CD4-positive, alpha-beta T cell treated with Interleukin-6 at 100 ng/mL for 8 hours (primary cell): Measurements from ENCODE around the gene RNFT2.

Source experiments
- DNase-seq: peaks from one replicate; pipeline ENCODE4 v3.0.0-alpha.2; 2020; ENCODE audit warnings: mixed read lengths, low spot score

The RNFT2 gene, protein sequence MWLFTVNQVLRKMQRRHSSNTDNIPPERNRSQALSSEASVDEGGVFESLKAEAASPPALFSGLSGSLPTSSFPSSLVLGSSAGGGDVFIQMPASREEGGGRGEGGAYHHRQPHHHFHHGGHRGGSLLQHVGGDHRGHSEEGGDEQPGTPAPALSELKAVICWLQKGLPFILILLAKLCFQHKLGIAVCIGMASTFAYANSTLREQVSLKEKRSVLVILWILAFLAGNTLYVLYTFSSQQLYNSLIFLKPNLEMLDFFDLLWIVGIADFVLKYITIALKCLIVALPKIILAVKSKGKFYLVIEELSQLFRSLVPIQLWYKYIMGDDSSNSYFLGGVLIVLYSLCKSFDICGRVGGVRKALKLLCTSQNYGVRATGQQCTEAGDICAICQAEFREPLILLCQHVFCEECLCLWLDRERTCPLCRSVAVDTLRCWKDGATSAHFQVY

DNA sequence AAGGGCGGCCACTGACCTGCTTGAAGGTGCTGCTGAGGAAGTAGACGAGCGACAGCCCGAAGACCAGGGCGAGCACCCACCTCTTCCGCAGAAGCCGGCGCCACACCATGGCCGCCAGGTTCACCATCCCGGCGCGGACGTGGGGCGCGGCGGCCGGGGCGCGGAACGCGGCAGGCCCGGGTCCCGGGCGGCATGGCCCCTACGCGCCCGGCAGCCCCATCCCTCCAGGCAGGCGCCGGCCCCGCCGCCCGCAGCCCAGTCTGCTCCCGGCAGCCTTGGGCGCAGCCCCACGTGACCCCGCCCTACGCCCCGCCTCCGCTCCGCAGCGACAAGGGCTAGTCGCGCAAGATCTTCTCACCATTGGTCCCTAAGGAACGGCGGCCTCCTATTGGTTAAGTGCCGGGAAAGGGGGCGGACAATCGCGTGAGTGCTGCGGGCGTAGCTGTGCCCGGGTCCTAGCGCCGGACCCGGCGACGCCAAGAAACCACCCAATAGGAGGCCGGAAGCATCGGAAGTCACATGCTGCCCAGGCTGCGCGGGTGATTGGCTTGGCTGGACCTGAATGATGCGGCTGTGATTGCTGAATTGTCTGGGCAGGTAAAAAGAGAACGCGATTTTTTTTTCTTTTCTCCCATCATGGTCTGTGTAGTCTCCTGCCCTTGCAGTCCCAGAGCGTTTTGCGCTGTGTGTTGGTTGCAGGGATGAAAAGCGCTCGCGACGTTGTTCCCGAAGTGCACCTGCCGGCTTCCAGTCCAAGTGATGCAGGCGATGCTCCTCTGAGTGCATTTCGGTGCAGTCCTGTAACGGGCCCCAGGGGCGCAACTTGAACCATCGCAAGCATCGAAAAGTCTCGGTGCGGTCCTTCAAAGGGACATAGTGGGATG is at the start of gene RNFT2, which contains the start of gene SPRING1:
RNFT2 (plus strand) TSS at position 542 of the 884 bp plus-strand sequence. CDS start 2,183 bp downstream, outside the sequence.
SPRING1 (minus strand) TSS at position 296 of the 884 bp plus-strand sequence; CDS start at position 127, 169 bp downstream.
- peak; percentile 99 for DNase-seq

DNA sequence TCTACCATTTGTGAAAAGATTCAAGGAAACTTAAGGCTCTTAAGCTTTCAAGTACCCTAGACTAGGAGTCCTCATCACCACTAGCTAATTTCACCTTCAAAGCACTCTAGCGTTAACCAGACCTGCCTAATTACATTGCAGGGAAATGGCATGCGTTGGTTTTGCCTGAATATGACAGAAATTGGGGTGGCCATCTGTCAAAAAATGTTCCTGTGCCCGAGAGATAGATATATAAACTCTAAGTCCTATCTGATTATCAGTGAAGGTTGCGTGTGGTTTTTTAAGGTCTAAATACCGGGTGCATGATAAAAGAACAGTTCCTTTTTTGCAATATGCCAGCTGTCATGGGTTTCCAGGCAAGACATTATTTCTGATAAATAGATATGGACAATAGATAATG is 48.6 kb upstream of the RNFT2 start:
- no peak for DNase-seq

DNA sequence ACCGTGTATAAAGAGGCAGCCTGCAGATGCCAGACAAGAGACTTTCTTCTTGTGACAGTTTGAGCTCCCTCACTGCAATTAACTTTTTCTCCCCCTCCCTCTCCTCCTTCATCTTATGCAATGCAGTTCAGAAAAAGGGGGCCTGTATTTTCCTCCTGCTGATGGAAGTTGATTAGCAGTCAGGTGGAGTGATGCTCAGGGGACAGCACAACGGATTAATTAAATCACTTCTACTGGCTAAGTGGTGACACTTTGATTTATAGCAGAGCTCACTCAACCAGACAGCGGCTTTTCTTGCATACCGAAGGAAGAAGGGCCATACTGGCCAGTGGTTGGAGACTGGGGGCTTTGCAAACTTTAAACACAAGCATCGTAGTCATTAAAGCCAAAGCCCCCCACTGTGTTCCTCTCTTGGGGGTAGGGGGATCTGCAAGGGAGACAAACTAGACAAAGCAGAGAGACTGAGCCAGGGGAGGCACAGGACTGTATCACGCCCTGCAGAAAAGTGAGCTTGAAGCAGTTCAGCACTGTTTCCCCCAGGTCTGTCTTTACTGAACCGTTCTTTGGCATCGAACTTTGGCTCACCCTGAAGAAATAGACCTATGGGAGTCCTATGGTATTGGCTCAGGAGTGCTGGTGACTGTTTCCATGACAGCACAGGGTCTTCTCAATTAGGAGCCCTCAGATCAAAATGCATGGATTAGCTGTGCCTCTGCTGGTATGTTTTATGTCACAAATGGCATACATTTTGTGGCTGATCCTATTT is 48.0 kb upstream of the RNFT2 start:
- DNase-seq: no peak

DNA sequence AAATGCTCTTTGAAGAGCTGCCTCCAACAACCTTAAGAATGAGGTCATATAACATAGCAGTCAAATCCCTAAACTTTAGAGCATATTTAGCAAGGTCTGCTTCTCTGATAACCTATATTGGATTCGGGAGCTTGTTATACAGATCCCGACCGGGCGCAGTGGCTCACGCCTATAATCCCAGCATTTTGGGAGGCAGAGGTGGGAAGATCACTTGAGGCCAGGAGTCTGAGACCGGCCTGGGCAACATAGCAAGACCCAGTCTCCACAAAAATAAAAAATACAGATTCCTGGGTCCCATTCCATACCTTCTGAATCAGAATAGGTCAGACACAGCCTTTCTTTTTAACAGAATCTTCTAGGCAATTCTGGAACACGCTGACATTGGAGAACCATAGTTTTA is 46.9 kb upstream of the RNFT2 start:
- DNase-seq: no peak

DNA sequence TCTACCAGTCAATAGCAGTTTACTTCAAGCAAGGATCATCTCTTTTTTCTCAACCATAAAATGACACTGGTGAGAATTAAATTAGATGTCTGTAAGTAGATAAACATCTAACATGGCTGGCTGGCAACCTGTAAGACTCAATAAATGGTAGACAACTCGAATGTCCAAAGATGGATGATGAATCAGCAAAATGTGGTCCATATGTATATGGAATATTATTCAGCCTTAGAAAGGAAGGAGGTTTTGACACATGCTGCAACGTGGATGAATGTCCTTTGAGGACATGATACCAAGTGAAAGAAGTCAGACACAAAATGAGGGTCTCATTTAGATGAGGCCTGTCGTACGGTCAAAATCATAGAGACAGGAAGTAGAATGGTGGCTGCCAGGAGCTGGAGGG is 46.5 kb upstream of the RNFT2 start:
- DNase-seq: no peak

DNA sequence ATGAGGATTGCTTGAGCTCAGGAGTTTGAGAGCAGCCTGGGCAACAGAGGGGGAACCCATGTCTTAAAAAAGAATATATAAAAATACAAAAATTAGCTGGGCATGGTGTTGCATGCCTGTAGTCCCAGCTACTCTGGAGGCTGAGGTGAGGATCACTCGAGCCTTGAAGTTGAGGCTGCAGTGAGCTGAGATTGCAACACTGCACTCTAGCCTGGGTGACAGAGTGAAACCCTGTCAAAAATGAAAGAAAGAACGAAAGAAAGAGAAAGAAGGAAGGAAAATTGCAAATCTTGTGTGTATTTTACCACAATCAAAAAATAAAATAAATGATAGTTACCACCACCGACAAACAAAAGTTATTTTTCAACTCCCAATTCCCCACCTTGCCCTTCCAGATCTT is 45.5 kb upstream of the RNFT2 start:
- DNase-seq: no peak

DNA sequence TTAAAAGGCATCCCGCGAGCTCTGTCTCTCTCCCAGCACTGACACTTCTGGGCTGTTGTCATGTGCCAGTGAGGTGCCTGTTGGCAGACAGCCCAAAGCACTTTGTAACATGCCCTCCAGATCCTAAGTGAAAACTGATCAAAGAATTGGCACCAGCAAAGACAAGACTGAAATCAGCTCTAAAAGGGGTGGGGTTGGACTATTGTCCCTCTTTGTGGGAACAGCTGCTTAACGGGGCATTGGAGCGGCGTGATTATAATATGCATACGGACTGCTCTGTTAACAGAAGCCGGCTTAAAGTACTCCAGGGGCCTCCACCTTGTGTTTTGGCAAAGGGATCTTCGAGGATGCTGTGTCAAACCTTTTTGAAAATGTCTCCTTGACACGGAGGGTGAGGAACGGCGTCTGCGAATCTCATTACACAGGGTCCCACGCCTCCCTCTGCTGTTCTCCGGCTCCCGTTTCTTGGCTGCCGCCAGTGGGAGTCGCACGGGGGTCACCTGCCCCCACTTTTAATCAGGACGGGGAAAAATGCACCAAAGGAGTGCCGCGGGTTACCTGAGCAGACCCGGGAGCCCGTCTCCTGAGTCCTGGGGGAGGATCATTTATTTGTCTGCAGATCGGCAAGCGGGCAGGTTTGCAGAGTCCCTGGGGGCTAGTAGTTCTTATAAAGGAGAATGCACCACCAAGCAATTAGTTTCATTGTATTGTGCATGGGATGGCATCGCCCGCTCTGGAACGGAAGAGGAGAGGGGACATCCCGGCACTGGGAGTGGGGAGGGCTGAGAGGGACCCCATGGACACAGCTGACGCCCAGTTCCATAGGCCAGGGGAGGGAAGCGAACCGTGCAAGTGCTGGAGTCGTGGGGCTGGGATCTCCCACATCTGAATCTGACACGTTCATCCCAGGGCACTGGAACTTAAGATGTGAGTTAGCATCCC is 44.6 kb upstream of the RNFT2 start:
- DNase-seq: no peak

DNA sequence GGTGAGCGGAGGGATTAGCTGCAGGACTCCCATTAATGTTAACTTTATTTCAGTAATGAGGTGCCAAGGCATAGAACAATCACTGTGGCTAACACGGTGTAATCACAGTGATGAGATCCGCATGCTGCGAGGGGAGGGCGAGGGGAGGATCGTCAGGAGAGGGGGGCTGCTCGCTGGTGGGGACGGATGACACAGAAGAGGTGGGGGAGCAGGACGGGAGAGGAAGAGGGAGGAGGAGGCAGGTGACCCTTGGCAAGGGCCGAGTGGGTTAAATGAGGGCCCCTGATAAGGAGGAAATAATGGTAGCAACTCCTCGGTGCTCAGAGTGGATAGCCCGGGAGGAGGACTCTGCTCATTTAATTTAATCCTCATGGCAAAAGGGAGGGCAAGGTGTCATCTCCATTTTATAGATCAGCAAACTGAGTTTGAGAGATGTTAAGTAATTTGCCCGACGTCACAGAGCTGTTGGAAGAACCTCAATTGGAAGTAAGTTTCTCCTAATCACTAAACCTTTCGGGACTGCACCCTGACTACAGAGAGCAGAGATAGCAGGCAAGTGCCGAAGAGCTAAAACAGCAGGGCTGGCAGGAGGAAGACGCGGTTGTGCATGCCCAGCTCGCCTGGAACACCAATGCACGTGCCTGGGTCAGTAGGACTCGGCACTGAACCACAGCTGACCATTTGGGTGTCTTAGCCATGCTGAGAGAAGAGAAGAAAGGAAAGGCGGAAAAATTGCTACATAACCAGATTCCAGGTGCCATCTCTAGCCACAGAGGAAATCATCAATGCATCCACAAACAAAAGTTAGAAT is 43.3 kb upstream of the RNFT2 start:
- DNase-seq: no peak

DNA sequence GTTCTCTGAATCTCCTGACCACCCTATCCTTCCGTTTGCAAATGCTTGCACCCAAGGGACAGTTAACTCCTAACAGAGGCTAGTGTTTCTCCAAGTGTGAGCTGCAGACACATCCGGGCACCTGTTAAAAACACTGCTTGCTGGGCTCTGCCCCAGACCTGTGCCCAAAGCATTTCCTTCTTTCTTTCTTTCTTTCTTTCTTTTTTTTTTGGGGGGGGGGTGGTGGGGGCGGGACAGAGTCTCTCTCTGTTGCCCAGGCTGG is 42.7 kb upstream of the RNFT2 start:
- DNase-seq: no peak

DNA sequence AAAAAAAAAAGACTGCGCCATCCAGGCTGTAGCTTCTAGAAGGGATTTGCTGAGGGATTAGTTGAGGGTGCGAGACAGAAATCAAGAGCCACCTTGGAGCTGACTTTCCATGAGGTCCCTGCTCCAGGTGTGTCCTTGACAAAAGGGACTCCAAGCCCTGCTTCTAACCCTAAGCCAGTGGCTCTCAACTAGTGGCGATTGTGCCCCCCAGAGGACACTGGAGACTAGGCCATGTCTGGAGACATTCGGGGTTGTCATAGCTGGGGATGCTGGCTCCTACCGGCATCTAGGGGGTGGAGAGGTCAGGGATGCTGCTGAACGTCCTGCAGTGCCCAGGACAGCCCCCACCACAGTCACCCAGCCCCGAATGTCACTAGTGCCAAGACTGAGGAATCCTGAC is 40.8 kb upstream of the RNFT2 start:
- DNase-seq: no peak

DNA sequence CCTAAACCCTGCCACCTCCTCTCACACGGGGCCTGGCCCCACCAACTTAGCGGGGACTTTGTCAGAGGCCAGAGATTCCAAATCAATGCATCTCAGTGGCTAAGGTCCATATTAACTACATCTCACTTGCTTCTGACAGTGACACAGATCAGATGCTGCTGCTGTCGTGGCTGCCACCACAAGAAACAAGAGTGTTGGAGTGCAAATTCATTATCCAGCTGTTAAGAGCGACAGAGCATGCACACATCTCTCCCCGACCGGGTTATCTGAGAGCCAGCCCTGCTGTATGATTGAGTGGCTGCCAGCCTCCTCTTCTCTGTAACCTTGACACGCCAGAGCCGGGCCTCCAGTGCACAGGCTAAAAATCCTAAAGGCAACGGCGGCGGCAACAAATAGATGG is 40.4 kb upstream of the RNFT2 start:
- no peak for DNase-seq

DNA sequence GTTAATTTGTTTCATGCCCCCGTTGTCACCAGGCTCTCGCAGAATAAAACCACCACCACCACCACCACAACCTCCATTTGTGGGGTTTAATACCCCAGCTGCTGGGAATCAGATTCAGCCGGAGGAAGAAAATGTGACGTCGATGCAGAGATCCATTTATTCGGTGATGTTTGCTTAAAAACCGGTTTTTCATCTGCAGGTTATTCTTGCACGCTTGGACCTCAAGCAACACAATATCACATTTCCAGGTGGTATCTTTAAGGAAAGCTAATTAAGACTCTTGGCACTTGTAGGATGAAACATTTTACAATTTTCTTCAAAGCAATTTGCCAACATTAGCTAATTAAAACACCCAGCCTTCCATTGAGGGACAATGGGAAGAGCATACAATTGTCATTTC is 40.0 kb upstream of the RNFT2 start:
- DNase-seq: no peak

DNA sequence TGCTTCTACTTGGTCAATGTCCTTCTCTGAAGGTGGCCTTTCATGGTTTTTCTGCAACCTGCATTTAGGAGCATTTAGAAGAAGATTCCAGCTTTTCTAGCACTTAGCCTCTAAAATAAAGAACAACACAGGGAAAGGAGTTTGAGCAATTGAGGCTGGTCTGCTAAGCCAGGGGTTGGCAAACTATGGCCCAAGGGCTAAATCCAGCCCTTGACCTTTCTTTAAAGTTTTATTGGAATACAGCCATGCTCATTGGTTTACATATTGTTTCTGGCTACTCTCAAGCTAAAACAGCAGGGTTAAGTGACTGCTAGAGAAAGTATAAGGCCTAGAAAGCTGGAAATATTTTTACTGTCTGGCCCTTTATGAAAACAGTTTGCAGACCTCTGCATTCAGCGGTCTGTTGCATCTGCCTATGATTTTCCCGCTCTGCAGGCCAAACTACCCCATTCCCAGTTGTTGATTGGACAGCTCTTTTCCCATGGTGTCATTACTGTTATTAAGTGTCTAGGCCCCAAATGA is 39.5 kb upstream of the RNFT2 start:
- no peak for DNase-seq

DNA sequence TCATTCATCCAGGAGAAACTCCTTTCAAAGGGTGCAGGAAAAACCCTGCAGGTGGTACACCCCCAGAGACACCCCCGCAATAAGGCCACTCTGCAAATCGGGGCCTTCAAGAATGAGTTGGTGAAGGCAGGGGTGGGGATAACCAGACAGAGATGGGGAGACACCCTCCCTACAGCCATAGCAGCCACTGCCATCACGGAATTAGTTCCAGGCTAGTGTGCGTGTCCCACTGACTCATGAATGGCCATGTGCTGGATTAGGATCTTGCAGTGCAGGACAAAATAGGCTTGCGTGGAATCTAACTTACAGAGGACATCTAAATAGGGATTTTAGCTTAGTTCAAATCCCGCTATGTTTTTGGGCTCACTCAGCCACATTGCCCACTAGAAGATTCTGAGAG is 38.0 kb upstream of the RNFT2 start:
- DNase-seq: no peak

DNA sequence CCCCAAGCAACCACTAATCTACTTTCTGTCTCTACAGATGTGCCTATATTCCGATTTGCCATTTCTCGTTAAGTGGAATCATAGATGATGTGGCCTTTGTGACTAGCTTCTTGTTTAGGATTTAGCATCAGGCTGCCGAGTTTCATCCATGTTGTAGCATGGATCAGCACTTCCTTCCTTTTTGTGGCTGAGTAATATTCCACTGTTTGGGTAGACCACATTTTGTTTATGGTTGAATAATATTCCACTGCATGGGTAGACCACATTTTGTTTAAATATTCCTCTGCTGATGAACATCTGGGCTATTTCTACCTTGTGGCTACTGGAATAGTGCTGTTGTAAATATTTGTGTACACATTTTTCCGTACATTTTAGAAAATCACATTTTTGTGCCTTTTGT is 36.7 kb upstream of the RNFT2 start:
- DNase-seq: no peak

DNA sequence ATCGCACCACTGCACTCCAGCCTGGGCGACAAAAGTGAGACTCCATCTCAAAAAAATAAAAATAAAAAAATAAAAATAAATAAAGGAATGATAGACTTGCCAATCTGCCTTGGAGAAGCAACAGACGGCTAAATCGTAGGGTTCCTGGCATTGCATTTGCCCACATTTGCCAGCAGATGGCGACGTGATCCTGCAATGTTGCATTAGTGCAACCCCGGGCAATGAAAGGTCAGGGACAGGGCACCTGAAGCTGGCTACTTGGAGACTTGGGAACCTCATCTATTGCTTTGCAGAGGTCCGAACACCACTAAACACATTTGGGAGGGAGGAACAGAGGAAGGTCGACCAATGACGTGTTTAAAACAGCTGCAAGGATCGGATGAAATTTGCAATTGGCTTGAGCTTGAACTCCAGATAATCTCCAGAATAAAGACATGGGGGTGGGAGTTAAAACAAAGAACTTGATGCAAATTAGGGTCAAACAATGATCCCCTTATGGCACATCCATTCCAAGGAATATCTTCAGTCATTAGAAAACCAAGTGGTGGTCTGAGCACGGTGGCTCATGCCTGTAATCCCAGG is 34.8 kb upstream of the RNFT2 start:
- DNase-seq: peak; percentile 63

DNA sequence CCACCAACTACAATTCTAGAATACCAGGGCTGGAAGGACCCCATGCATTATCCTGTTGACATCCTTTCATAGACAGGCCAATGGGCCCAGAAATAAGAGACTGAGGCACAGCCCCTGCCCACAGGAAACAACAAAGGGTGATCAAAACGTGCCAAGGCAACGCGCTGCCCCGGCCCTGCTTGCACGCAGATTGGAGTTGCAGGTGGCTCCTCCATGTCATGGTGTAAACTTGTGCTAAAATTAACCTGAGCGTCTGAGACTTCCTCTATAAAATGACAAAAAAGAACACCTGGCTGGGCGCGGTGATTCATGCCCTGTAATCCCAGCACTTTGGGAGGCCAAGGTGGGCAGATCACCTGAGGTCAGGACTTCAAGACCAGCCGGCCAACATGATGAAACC is 30.4 kb upstream of the RNFT2 start:
- DNase-seq: no peak

DNA sequence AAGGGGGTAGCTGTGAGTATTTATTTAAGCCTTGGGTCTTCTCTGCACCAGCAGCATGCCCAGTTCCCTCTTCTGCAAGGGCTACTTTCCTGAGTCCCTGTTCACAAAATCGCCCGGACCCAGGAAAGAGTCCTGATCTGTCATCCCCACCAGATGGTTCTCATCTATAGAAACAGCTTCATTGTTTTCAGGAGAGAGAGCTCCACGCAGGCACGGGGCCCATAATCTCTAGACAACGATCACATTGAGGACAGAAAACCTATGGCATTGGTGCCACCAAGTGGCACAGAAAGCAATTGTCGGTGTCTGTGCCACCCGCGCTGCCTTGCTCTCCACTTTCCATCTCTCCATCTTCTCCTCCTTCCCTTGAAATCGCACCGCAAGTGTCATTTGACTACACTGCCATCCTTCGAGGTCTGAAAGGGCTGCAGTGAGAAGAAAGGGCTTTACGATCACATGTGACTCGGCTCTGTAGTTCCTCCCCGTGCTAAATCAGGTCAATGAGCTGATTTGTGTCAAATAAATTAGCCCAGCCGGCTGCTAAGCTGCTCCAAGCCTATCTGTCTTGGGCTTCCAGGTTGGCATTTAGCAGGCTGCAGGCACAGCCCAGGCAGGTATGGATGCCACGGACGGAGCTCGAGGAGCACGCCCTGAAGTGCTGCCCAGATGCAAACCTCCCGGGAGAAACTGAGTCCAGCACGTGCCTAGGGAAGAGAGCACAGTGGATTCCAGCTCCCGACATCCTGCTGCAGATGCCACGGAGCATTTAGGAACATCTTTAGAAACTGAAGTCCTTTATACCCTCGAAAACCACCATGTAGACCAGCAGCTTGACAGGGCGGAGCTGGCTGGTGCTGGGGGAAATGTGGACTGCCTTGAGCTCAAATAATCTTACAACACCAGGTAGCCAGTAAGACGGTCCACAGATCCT is 29.0 kb upstream of the RNFT2 start:
- peak; percentile 38 for DNase-seq

DNA sequence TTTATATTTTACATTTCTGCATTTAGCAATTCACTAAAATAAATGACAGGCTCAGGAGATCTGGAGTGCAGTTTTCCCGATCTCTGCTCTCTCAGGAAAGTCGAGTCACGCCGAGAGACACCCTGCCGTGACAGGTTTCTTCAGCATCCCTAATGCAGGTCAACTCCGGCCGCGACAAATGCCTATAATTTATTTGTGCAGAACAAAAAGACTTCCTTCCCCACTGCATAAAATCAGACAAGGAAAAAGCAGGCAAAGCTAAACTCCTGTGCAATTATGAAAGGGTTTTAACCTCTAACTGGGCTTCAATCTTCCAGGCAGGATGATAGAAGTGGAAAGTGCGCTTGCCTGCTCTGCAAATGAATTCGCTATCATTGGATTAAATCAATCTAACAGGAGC is 28.3 kb upstream of the RNFT2 start:
- no peak for DNase-seq
